Spleen (tissue), 7 donors: ENCODE data around the gene UBIAD1.

Source experiments
- POLR2A ChIP-seq, 3 donors: fragments of 450-650 bp; IDR thresholded peaks; one replicate each; pipeline ENCODE4 v1.5.1; 2017; ENCODE audit warnings: antibody characterized with exemption in 3 of 3, mild to moderate bottlenecking in 1 of 3
- TF ChIP-seq, protein P1 (sequence below), 11 experiments: fragments of 200-600 bp in 7 of 11; fragments of 450-650 bp in 4 of 11; sonication (generic) in 4 of 11; IDR thresholded peaks in 8 of 11; conservative IDR thresholded peaks in 3 of 11; 1 replicate in 7 of 11; 2 replicates in 4 of 11; pipeline versions ENCODE4 v1.4.0 to v1.8.0; 2016 to 2021; ENCODE audit warnings: antibody characterized with exemption in 11 of 11, inconsistent platforms in 4 of 11, mild to moderate bottlenecking in 1 of 11
- donor health status: DM: no; HTN: no; CAD: no; lungs with moderate emphysema.
- donor health status: DM: no; HTN: no; CAD: no.
- donor health status: DM: no; HTN: no; CAD: no.

DNA sequence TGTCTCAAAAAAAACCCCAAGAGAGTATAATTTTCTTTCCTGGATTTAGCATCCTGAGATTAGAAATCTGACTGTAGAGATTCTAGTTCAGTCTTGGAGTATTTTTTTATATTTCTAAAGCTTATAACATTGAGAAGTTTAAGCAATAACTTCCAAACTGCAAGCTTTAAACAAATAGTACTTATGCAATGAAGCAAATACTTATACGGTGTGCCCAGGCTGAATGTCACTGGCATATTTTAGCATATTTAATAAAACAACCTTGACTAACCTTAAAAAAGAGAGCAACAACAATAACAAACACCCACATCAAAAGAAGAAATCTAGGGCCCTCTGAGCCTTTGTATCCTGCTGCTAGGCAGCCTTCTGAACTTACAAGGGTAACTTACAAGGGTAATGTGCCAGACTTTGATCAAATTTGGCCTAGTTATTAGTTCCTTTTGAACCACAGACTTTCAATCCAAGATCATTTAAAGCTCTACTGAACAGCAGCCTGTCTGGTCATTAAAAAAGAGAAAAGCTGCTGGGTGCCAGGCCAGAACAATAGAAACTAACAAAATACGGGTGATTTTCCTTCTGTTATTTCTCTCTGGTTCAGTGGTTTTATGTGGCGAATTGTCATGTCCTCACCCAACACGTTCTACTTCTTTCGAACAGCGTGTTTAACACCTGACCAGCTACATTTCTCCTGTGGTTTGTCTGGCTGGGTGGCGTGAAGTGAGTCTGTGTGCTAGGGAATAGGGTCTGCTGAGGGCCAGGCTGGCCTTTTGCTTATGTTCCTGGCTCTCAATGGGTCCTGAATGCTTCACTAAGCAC, 26.9 kb upstream of the UBIAD1 start:
- TF ChIP-seq, protein P1, sequence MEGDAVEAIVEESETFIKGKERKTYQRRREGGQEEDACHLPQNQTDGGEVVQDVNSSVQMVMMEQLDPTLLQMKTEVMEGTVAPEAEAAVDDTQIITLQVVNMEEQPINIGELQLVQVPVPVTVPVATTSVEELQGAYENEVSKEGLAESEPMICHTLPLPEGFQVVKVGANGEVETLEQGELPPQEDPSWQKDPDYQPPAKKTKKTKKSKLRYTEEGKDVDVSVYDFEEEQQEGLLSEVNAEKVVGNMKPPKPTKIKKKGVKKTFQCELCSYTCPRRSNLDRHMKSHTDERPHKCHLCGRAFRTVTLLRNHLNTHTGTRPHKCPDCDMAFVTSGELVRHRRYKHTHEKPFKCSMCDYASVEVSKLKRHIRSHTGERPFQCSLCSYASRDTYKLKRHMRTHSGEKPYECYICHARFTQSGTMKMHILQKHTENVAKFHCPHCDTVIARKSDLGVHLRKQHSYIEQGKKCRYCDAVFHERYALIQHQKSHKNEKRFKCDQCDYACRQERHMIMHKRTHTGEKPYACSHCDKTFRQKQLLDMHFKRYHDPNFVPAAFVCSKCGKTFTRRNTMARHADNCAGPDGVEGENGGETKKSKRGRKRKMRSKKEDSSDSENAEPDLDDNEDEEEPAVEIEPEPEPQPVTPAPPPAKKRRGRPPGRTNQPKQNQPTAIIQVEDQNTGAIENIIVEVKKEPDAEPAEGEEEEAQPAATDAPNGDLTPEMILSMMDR (IDR thresholded peaks at IDR 0.05 in 8 of 11, conservative IDR thresholded peaks at IDR 0.05 in 3 of 11), result no peak
- no peak for TF ChIP-seq POLR2A (IDR thresholded peaks at IDR 0.05)
